ENCODE results near the gene DNAH2. TPM values are rescaled to one million over a fixed set of nuclear protein-coding genes. Genes with fewer than 3 reads are reported as not detected.

Gene DNAH2
- total and polyA plus RNA-seq, 2 of the 13 experiments (the other 11 are each of a cell fraction or from before 2014, with no cell fraction given): not detected

DNA sequence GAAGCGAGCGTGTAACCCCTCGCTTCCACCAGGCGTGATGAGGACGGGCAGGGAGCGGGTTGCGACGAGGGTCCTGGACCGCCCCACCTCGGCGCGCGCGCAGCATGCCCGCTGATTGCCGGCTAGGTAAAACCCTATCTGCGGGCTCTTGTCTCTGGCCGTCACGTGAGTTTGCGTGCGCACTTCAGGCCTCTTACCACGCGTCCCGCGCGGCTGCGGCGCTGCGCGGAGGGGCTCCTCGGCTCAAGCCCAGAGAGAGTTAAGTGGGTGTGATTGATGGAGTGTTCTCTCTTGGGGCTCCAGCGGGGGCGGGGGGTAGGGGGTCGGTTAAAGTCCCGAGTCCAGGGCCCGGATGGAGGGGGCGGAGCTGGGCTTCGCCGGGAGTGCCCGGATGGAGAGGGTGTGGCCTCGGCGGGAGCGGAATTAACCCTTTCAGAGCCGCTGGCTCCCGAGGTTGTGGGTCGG is 124.4 kb downstream of the DNAH2 start (continued):
- TF ChIP-seq, protein P1, sequence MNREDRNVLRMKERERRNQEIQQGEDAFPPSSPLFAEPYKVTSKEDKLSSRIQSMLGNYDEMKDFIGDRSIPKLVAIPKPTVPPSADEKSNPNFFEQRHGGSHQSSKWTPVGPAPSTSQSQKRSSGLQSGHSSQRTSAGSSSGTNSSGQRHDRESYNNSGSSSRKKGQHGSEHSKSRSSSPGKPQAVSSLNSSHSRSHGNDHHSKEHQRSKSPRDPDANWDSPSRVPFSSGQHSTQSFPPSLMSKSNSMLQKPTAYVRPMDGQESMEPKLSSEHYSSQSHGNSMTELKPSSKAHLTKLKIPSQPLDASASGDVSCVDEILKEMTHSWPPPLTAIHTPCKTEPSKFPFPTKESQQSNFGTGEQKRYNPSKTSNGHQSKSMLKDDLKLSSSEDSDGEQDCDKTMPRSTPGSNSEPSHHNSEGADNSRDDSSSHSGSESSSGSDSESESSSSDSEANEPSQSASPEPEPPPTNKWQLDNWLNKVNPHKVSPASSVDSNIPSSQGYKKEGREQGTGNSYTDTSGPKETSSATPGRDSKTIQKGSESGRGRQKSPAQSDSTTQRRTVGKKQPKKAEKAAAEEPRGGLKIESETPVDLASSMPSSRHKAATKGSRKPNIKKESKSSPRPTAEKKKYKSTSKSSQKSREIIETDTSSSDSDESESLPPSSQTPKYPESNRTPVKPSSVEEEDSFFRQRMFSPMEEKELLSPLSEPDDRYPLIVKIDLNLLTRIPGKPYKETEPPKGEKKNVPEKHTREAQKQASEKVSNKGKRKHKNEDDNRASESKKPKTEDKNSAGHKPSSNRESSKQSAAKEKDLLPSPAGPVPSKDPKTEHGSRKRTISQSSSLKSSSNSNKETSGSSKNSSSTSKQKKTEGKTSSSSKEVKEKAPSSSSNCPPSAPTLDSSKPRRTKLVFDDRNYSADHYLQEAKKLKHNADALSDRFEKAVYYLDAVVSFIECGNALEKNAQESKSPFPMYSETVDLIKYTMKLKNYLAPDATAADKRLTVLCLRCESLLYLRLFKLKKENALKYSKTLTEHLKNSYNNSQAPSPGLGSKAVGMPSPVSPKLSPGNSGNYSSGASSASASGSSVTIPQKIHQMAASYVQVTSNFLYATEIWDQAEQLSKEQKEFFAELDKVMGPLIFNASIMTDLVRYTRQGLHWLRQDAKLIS (CRISPR knock-in tag; IDR thresholded peaks at IDR 0.05): no peak
- TF ChIP-seq SNAPC2 (CRISPR knock-in tag; IDR thresholded peaks at IDR 0.05) (no peak), ATF7-NPFF (CRISPR knock-in tag; IDR thresholded peaks at IDR 0.05; ENCODE audit: low read depth) (0 out of 2 replicates have a peak, but pooled peaks have one; percentile 10), ZNF674 (CRISPR knock-in tag; IDR thresholded peaks at IDR 0.05; ENCODE audit: low read depth) (no peak), ZNF788 (CRISPR knock-in tag; IDR thresholded peaks at IDR 0.05; ENCODE audit: borderline replicate concordance) (no peak), ZNF670 (CRISPR knock-in tag; IDR thresholded peaks at IDR 0.05; ENCODE audit: borderline replicate concordance) (no peak), TOPORS (CRISPR knock-in tag; IDR thresholded peaks at IDR 0.05) (no peak), MED8 (CRISPR knock-in tag; IDR thresholded peaks at IDR 0.05; ENCODE audit: insufficient replicate concordance) (no peak), NR2F6 (IDR thresholded peaks at IDR 0.05) (no peak; the same call in 1 of the 2 replicates), NR2F6 (CRISPR knock-in tag; IDR thresholded peaks at IDR 0.05) (no peak), CCDC6 (CRISPR knock-in tag; IDR thresholded peaks at IDR 0.05) (no peak), EHMT2 (IDR thresholded peaks at IDR 0.05; ENCODE audit: borderline replicate concordance, low read depth, low read length) (no peak), ARNT2 (CRISPR knock-in tag; IDR thresholded peaks at IDR 0.05; ENCODE audit: low read depth) (no peak), ZNF10 (CRISPR knock-in tag; IDR thresholded peaks at IDR 0.05; ENCODE audit: borderline replicate concordance, low read depth) (no peak), ZNF546 (CRISPR knock-in tag; conservative IDR thresholded peaks at IDR 0.05) (no peak), KDM5A (IDR thresholded peaks at IDR 0.05; ENCODE audit: borderline replicate concordance, low read length) (peak; percentile 73; the same call in 1 of the 2 replicates), HOXA5 (CRISPR knock-in tag; IDR thresholded peaks at IDR 0.05) (peak; percentile 48; the same call in 1 of the 2 replicates), FOSL1 (CRISPR knock-in tag; IDR thresholded peaks at IDR 0.05; ENCODE audit: borderline replicate concordance) (no peak), KLF9 (CRISPR knock-in tag; IDR thresholded peaks at IDR 0.05; ENCODE audit: low read depth) (no peak)
- TF ChIP-seq, protein P2, sequence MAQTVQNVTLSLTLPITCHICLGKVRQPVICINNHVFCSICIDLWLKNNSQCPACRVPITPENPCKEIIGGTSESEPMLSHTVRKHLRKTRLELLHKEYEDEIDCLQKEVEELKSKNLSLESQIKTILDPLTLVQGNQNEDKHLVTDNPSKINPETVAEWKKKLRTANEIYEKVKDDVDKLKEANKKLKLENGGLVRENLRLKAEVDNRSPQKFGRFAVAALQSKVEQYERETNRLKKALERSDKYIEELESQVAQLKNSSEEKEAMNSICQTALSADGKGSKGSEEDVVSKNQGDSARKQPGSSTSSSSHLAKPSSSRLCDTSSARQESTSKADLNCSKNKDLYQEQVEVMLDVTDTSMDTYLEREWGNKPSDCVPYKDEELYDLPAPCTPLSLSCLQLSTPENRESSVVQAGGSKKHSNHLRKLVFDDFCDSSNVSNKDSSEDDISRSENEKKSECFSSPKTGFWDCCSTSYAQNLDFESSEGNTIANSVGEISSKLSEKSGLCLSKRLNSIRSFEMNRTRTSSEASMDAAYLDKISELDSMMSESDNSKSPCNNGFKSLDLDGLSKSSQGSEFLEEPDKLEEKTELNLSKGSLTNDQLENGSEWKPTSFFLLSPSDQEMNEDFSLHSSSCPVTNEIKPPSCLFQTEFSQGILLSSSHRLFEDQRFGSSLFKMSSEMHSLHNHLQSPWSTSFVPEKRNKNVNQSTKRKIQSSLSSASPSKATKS (CRISPR knock-in tag; IDR thresholded peaks at IDR 0.05): no peak
- TF ChIP-seq, protein P3, sequence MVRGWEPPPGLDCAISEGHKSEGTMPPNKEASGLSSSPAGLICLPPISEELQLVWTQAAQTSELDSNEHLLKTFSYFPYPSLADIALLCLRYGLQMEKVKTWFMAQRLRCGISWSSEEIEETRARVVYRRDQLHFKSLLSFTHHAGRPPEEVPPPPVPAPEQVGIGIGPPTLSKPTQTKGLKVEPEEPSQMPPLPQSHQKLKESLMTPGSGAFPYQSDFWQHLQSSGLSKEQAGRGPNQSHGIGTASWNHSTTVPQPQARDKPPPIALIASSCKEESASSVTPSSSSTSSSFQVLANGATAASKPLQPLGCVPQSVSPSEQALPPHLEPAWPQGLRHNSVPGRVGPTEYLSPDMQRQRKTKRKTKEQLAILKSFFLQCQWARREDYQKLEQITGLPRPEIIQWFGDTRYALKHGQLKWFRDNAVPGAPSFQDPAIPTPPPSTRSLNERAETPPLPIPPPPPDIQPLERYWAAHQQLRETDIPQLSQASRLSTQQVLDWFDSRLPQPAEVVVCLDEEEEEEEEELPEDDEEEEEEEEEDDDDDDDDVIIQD (CRISPR knock-in tag; IDR thresholded peaks at IDR 0.05; ENCODE audit: low read depth): no peak
- TF ChIP-seq, protein P4, sequence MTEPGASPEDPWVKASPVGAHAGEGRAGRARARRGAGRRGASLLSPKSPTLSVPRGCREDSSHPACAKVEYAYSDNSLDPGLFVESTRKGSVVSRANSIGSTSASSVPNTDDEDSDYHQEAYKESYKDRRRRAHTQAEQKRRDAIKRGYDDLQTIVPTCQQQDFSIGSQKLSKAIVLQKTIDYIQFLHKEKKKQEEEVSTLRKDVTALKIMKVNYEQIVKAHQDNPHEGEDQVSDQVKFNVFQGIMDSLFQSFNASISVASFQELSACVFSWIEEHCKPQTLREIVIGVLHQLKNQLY (CRISPR knock-in tag; IDR thresholded peaks at IDR 0.05): no peak
- TF ChIP-seq, protein P5, sequence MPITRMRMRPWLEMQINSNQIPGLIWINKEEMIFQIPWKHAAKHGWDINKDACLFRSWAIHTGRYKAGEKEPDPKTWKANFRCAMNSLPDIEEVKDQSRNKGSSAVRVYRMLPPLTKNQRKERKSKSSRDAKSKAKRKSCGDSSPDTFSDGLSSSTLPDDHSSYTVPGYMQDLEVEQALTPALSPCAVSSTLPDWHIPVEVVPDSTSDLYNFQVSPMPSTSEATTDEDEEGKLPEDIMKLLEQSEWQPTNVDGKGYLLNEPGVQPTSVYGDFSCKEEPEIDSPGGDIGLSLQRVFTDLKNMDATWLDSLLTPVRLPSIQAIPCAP (CRISPR knock-in tag; IDR thresholded peaks at IDR 0.05; ENCODE audit: low read depth): no peak
